Mesendoderm (in vitro differentiated cells): ENCODE data around the gene AGR2.
"Not testable (repeated sequence)": the region's sequence is repeated elsewhere in the genome, so short reads cannot be mapped to it uniquely, and the experiment has no call there.

Source experiments
- DNase-seq: peaks from one replicate; pipeline ENCODE4 v3.0.0; 2013
- H2AK5ac ChIP-seq: 2 replicates; pipeline ENCODE4 v1.6.1; 2013; ENCODE audit warnings: low read length, inconsistent platforms
- H2BK120ac ChIP-seq: 2 replicates; pipeline ENCODE4 v1.6.1; 2013; ENCODE audit warnings: low read depth, mild to moderate bottlenecking, low read length, moderate library complexity, mixed read lengths
- H2BK15ac ChIP-seq: replicated peaks from 2 replicates; pipeline ENCODE4 v1.6.1; 2013; ENCODE audit warnings: low read depth, mild to moderate bottlenecking, moderate library complexity
- H2BK5ac ChIP-seq: 2 replicates; pipeline ENCODE4 v1.6.1; 2013; ENCODE audit warnings: low read length, inconsistent platforms
- H3K18ac ChIP-seq: 2 replicates; pipeline ENCODE4 v1.6.1; 2013; ENCODE audit warnings: mild to moderate bottlenecking, low read length, mixed read lengths
- H3K23ac ChIP-seq: one replicate; pipeline ENCODE4 v1.6.1; 2013; ENCODE audit warnings: low read length
- H3K27ac ChIP-seq: 2 replicates; pipeline ENCODE4 v1.5.1; 2013; ENCODE audit warnings: low read depth, mild to moderate bottlenecking, inconsistent platforms, low read length, moderate library complexity
- H3K27me3 ChIP-seq: 2 replicates; pipeline ENCODE4 v1.6.1; 2013; ENCODE audit warnings: low read length, control low read depth, mild to moderate bottlenecking, inconsistent platforms; ENCODE audit not compliant: insufficient read depth, poor library complexity
- H3K36me3 ChIP-seq: 2 replicates; pipeline ENCODE4 v1.6.1; 2013; ENCODE audit warnings: low read length, inconsistent platforms; ENCODE audit not compliant: control insufficient read depth, insufficient read depth
- H3K4ac ChIP-seq: one replicate; pipeline ENCODE4 v1.6.1; 2013; ENCODE audit warnings: low read depth, mild to moderate bottlenecking, low read length, moderate library complexity
- H3K4me1 ChIP-seq: 2 replicates; pipeline ENCODE4 v1.6.1; 2013; ENCODE audit warnings: low read depth, low read length, inconsistent platforms; ENCODE audit not compliant: control insufficient read depth
- H3K4me2 ChIP-seq: 2 replicates; pipeline ENCODE4 v1.6.1; 2013; ENCODE audit warnings: low read length
- H3K4me3 ChIP-seq: 2 replicates; pipeline ENCODE4 v1.5.1; 2013; ENCODE audit warnings: mild to moderate bottlenecking, low read length
- H3K56ac ChIP-seq: one replicate; pipeline ENCODE4 v1.6.1; 2013; ENCODE audit warnings: low read length
- H3K79me1 ChIP-seq: 2 replicates; pipeline ENCODE4 v1.6.1; 2013; ENCODE audit warnings: low read length, inconsistent platforms
- H3K79me2 ChIP-seq: 2 replicates; pipeline ENCODE4 v1.6.1; 2013; ENCODE audit warnings: mild to moderate bottlenecking, low read length; ENCODE audit not compliant: control insufficient read depth, insufficient read depth
- H3K9ac ChIP-seq: 2 replicates; pipeline ENCODE4 v1.6.1; 2013; ENCODE audit warnings: low read length, inconsistent platforms
- H4K5ac ChIP-seq: one replicate; pipeline ENCODE4 v1.6.1; 2013; ENCODE audit warnings: low read length
- H4K8ac ChIP-seq: one replicate; pipeline ENCODE4 v1.6.1; 2013; ENCODE audit warnings: low read depth, mild to moderate bottlenecking, control low read depth, low read length, moderate library complexity
- WGBS: extraction: QIAGEN DNeasy Blood & Tissue Kit; methylation state at CpG from one replicate; pipeline ENCODE4 v1.1.7; 2013; ENCODE audit warnings: low lambda C conversion rate, missing lambda C conversion rate; ENCODE audit not compliant: insufficient coverage; ENCODE audit errors: extremely low coverage; 5-methylcytosine and 5-hydroxymethylcytosine counted together

Gene AGR2

DNA sequence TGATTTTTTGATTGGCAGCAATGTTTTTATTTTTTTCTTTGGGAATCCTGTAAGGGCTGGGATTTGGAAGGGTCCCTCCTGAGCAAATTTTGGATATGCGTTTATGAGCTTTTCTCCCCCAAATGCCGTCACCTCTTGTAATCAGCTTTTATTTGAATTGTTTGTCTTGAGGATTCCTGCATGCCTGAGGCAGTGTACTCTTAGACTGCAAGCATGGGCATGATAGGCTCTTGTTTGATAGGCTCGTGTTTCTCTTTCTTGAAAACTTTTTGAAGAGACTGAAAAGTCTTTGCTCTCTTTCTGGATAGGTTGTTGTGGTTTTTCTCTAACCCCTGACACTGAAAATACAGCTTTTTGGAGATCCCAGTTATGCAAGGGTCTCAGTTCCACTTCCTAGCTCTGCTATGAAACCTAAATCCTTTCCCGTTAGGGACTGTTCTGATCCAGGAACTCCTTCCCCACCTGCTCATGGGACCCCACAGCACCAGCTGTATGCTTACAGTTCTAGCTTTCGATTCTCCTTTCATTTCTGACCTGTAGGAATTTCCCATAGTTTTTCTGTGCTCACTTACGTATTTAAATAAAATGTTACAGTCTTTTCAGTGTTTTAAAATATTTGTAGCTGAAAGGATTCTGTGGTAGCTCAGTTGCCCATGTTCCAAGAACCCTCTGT is 34.0 kb downstream of the AGR2 start:
- Histone ChIP-seq H3K27me3 (no peaks in the 10 kb centered on the region), H3K9ac (no peak overlapping the region), H3K18ac (no peak overlapping the region), H2BK120ac (no peak overlapping the region), H4K5ac (no peak overlapping the region), H3K23ac (no peak overlapping the region), H2BK5ac (no peak overlapping the region), H4K8ac (no peak overlapping the region), H3K27ac (peak overlapping the region; percentile 28), H3K79me2 (peaks cover 2% of the 10 kb centered on the region), H3K36me3 (no peaks in the 10 kb centered on the region), H2AK5ac (no peak overlapping the region), H3K4ac (no peak overlapping the region), H3K4me3 (no peak overlapping the region), H3K56ac (no peak overlapping the region), H3K4me2 (no peak overlapping the region), H3K79me1 (peaks cover 4% of the 10 kb centered on the region), H3K4me1 (peaks cover 2% of the 10 kb centered on the region), H2BK15ac (no peak overlapping the region)
- peak; percentile 28 for DNase-seq
- WGBS: no CpG with 5 or more reads among the region's 6 CpGs

DNA sequence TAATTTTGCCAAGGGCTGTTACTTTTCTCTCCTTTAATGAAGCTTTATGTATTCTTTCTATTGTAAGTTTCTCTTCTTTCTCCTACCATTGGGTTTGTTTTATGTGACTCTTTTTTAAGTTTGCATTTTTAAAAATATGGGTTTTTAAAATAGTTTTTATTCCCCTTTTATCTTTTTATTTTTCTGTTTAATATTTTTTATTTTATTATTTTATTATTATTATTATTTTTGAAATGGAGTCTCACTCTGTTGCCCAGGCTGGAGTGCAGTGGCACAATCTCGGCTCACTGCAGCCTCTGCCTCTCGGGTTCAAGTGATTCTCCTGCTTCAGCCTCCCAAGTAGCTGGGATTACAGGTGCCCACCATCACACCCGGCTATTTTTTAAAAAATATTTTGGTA is 34.8 kb downstream of the AGR2 start:
- H4K5ac ChIP-seq, H3K4me3 ChIP-seq: not testable (repeated sequence)
- no CpG with 5 or more reads among the region's 3 CpGs for WGBS

DNA sequence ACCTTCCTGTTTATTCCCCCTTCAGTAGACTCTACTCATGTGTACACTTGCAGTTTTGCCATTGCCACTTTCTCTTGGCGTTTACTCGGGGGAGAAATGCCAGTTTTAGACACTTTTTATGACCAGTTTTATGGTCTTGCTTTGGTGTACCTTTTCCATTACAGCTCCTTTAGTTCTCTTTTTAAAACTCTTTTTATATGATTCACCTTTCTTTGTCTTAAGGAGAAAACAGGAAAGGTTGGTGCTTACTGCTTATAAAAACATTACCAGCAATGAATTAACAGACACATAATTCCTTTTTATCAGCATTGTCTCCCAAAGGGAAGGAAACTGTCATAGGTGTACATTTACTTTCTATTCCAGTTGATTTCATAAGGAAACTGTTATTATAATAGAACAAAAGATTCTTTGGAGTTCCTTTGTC is 39.4 kb downstream of the AGR2 start:
- Histone ChIP-seq H2BK15ac (no peak overlapping the region), H3K4ac (peak overlapping the region; percentile 37), H3K18ac (no peak overlapping the region), H2BK120ac (no peak overlapping the region), H3K4me1 (no peaks in the 10 kb centered on the region), H3K79me1 (peaks cover 14% of the 10 kb centered on the region), H3K4me2 (no peak overlapping the region), H3K9ac (no peak overlapping the region), H3K23ac (no peak overlapping the region), H4K5ac (no peak overlapping the region), H3K4me3 (no peak overlapping the region), H3K79me2 (peaks cover 7% of the 10 kb centered on the region), H2AK5ac (no peak overlapping the region), H4K8ac (no peak overlapping the region), H3K36me3 (no peaks in the 10 kb centered on the region), H3K27ac (no peak overlapping the region), H3K56ac (no peak overlapping the region), H3K27me3 (no peaks in the 10 kb centered on the region), H2BK5ac (no peak overlapping the region)
- no CpG with 5 or more reads among the region's 2 CpGs for WGBS
- DNase-seq: no peak

More for the DNA sequence above, 34.8 kb downstream of the AGR2 start:
- not testable (repeated sequence) for H3K27me3 ChIP-seq, DNase-seq, H2BK15ac ChIP-seq, H3K79me2 ChIP-seq, H3K27ac ChIP-seq, H3K4ac ChIP-seq, H3K9ac ChIP-seq, H3K36me3 ChIP-seq, H3K4me1 ChIP-seq, H3K4me2 ChIP-seq, H3K23ac ChIP-seq, H4K8ac ChIP-seq, H3K56ac ChIP-seq, H2AK5ac ChIP-seq, H3K18ac ChIP-seq, H2BK5ac ChIP-seq, H3K79me1 ChIP-seq, H2BK120ac ChIP-seq

DNA sequence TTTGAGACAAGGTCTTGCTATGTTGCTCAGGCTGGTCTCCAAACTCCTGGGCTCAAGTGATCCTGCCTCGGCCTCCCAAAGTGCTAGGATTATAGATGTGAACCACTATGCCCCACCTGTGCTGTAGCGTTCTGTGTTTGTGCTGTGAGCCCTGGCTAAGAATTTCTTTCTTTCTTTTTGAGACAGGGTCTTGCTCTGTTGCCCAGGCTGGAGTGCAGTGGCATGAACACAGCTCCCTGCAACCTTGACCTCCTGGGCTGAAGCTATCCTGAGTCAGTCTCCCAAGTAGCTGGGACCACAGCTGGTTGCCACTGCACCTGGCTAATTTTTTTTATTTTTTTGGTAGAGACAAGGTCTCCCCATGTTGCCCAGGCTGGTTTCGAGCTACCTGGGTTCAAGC is 39.9 kb downstream of the AGR2 start:
- H3K27me3 ChIP-seq: no peaks in the 10 kb centered on the region

DNA sequence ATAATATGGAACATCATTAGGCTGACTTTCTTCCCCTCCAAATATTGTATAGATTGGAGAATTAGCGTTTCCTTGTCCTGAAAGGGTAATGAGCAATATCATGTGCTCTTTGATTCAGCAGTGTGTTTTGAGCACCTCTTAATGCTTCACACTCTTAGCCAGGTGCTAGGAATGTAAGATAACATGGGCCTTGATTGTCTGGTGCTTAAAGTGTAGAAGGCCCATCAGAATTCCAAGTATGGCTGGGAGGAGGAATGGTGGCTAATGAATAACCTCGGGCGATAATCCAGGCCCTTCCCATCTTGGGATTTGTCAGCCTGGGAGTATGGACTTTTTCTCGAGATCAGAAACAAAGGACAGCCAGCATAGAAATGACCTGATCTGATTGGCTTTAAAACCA is 42.6 kb downstream of the AGR2 start:
- Histone ChIP-seq H3K4me1 (no peaks in the 10 kb centered on the region), H3K4me2 (no peak overlapping the region), H3K27me3 (no peaks in the 10 kb centered on the region), H3K27ac (no peak overlapping the region), H2BK120ac (no peak overlapping the region), H3K4ac (no peak overlapping the region), H3K56ac (no peak overlapping the region), H3K18ac (no peak overlapping the region), H3K4me3 (no peak overlapping the region), H3K79me1 (peaks cover 17% of the 10 kb centered on the region), H3K23ac (no peak overlapping the region), H3K9ac (no peak overlapping the region), H3K36me3 (no peaks in the 10 kb centered on the region), H4K8ac (no peak overlapping the region), H2BK5ac (no peak overlapping the region), H3K79me2 (peaks cover 9% of the 10 kb centered on the region), H2AK5ac (no peak overlapping the region), H4K5ac (no peak overlapping the region), H2BK15ac (no peak overlapping the region)
- peak; percentile 92 for DNase-seq
- WGBS: no CpG with 5 or more reads among the region's 4 CpGs

More for the DNA sequence above, 39.9 kb downstream of the AGR2 start:
- no peak overlapping the region for H3K27ac ChIP-seq
- H3K79me1 ChIP-seq: peaks cover 15% of the 10 kb centered on the region
- H3K9ac ChIP-seq: no peak overlapping the region
- H2BK120ac ChIP-seq: no peak overlapping the region
- no peak overlapping the region for H3K4me3 ChIP-seq
- no peak overlapping the region for H2BK5ac ChIP-seq
- no peak overlapping the region for H2BK15ac ChIP-seq
- WGBS: no CpG with 5 or more reads among the region's 3 CpGs
- H3K79me2 ChIP-seq: peaks cover 7% of the 10 kb centered on the region
- H3K56ac ChIP-seq: no peak overlapping the region
- no peak overlapping the region for H3K4me2 ChIP-seq
- no peak overlapping the region for H4K5ac ChIP-seq
- no peak overlapping the region for H4K8ac ChIP-seq
- H3K4ac ChIP-seq: peak overlapping the region; percentile 37
- H3K36me3 ChIP-seq: no peaks in the 10 kb centered on the region
- no peak overlapping the region for H3K23ac ChIP-seq
- H3K4me1 ChIP-seq: no peaks in the 10 kb centered on the region
- DNase-seq: no peak
- no peak overlapping the region for H3K18ac ChIP-seq
- H2AK5ac ChIP-seq: no peak overlapping the region

DNA sequence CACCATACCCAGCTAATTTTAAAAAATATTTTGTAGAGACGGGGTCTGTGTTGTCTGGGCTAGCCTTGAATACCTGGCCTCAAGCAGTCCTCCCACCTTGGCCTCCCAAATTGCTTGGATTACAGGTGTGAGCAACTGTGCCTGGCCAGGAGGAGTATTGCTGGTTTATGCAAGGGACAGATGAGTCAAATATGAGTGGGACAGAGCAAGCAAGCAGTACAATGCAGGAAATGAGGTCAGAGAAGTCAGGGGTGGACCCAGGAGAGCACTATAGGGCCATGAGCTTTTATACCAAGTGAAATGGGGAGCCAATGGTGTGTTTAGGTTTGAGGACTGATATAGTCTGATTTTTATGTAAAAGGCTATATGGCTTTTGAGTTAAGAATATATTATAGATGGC is 45.0 kb downstream of the AGR2 start:
- Histone ChIP-seq H3K79me2 (peaks cover 5% of the 10 kb centered on the region), H2AK5ac (no peak overlapping the region), H3K27ac (no peak overlapping the region), H3K56ac (no peak overlapping the region), H3K18ac (no peak overlapping the region), H3K36me3 (no peaks in the 10 kb centered on the region), H3K4me3 (no peak overlapping the region), H3K4ac (no peak overlapping the region), H2BK5ac (no peak overlapping the region), H3K23ac (no peak overlapping the region), H3K9ac (no peak overlapping the region), H2BK15ac (no peak overlapping the region), H4K8ac (no peak overlapping the region), H3K79me1 (peaks cover 14% of the 10 kb centered on the region), H3K27me3 (no peaks in the 10 kb centered on the region), H3K4me2 (no peak overlapping the region), H4K5ac (no peak overlapping the region), H3K4me1 (no peaks in the 10 kb centered on the region), H2BK120ac (no peak overlapping the region)
- no peak for DNase-seq
- no CpG with 5 or more reads among the region's 1 CpG for WGBS
